Astrocyte (in vitro differentiated cells and primary cell): ENCODE results near the gene HS6ST3. TPM values are rescaled to one million over a fixed set of nuclear protein-coding genes. Genes with fewer than 3 reads are reported as not detected.

Experiments used
- DNase-seq: peaks from one replicate; pipeline ENCODE4 v3.0.0-alpha.2; 2010; ENCODE audit warnings: low read depth
- FAIRE-seq: peaks from 2 replicates; lab custom pipeline; 2011; peaks lifted over from hg19 to GRCh38; lab: Jason Lieb, UNC
- H2AFZ ChIP-seq: 2 replicates; pipeline ENCODE4 v1.6.0; 2012; ENCODE audit warnings: low read depth, low read length, inconsistent platforms
- H3K27ac ChIP-seq: 2 replicates; pipeline ENCODE4 v1.5.1; 2011; ENCODE audit warnings: low read depth, low read length, inconsistent platforms
- H3K27me3 ChIP-seq: 2 replicates; pipeline ENCODE4 v1.6.0; 2011; ENCODE audit warnings: low read length, inconsistent platforms; ENCODE audit not compliant: insufficient read depth
- H3K36me3 ChIP-seq: 2 replicates; pipeline ENCODE4 v1.5.1; 2011; ENCODE audit warnings: low read length, inconsistent platforms; ENCODE audit not compliant: insufficient read depth
- H3K4me1 ChIP-seq: 2 replicates; pipeline ENCODE4 v1.5.1; 2011; ENCODE audit warnings: low read length, inconsistent platforms; ENCODE audit not compliant: insufficient read depth
- H3K4me2 ChIP-seq: 2 replicates; pipeline ENCODE4 v1.6.0; 2012; ENCODE audit warnings: low read length, inconsistent platforms
- H3K4me3 ChIP-seq: 2 replicates; pipeline ENCODE4 v1.5.1; 2011; ENCODE audit warnings: low read depth, mild to moderate bottlenecking, low read length, inconsistent platforms; ENCODE audit not compliant: insufficient read depth
- H3K79me2 ChIP-seq: 2 replicates; pipeline ENCODE4 v1.6.0; 2012; ENCODE audit warnings: mild to moderate bottlenecking, low read length, inconsistent platforms; ENCODE audit not compliant: insufficient read depth
- H3K9ac ChIP-seq: 2 replicates; pipeline ENCODE4 v1.6.0; 2012; ENCODE audit warnings: mild to moderate bottlenecking, low read length, inconsistent platforms
- H3K9me3 ChIP-seq: 2 replicates; pipeline ENCODE4 v1.5.1; 2012; ENCODE audit warnings: low read depth, mild to moderate bottlenecking, low read length, inconsistent platforms; ENCODE audit not compliant: insufficient read depth
- H4K20me1 ChIP-seq: 2 replicates; pipeline ENCODE4 v1.6.0; 2012; ENCODE audit warnings: low read length, inconsistent platforms; ENCODE audit not compliant: insufficient read depth
- H3K27ac Mint-ChIP-seq: one replicate; pipeline ENCODE4 v1.8.0; 2021; ENCODE audit warnings: mild to moderate bottlenecking, mixed read lengths; ENCODE audit not compliant: unreplicated experiment
- H3K27me3 Mint-ChIP-seq: one replicate; pipeline ENCODE4 v1.8.0; 2021; ENCODE audit warnings: low read depth, mixed read lengths; ENCODE audit not compliant: unreplicated experiment
- H3K36me3 Mint-ChIP-seq: one replicate; pipeline ENCODE4 v1.8.0; 2021; ENCODE audit warnings: low read depth, mixed read lengths; ENCODE audit not compliant: unreplicated experiment
- H3K4me1 Mint-ChIP-seq: one replicate; pipeline ENCODE4 v1.8.0; 2021; ENCODE audit warnings: low read depth, mixed read lengths; ENCODE audit not compliant: unreplicated experiment
- H3K4me3 Mint-ChIP-seq: one replicate; pipeline ENCODE4 v1.8.0; 2021; ENCODE audit warnings: mild to moderate bottlenecking, moderate library complexity, mixed read lengths; ENCODE audit not compliant: unreplicated experiment
- H3K9me3 Mint-ChIP-seq: one replicate; pipeline ENCODE4 v1.8.0; 2021; ENCODE audit warnings: mild to moderate bottlenecking, mixed read lengths; ENCODE audit not compliant: unreplicated experiment
- EZH2 ChIP-seq: IDR thresholded peaks from 2 replicates; pipeline ENCODE4 v1.6.1; 2012; ENCODE audit warnings: mild to moderate bottlenecking, low read length, inconsistent platforms; ENCODE audit not compliant: insufficient read depth
- total RNA-seq: library from RNA; stranded (reverse); gene quantifications from 2 replicates; pipeline ENCODE4 v1.2.1, GENCODE V29; 2021
- TF ChIP-seq, protein P1 (sequence below): IDR thresholded peaks from 2 replicates; pipeline ENCODE4 v1.5.1; 2011; ENCODE audit warnings: low read depth, mild to moderate bottlenecking, inconsistent platforms, low read length, moderate library complexity; ENCODE audit not compliant: insufficient read depth

Gene HS6ST3
- total RNA-seq, 1 donor from 2014 or later = 0.07 TPM

DNA sequence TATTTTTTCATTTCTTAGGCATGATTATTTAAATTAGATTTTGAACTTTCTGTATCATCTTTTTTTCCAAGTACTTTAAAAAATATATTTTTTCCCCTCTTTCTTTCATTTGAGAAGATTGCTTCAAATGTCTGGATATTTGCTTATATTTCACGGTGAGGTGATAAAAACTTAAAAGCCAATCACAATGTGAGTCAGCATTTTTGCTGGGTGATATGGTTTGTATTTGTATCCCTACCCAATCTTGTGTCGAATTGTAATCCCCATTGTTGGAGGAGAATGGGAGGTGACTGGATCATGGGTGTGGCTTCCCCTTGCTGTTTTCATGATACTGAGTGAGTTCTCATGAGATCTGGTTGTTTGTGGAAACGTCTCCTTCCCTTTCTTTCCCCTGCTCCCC, 583.9 kb downstream of the HS6ST3 start:
- no peak overlapping the region for H3K4me3 Mint-ChIP-seq
- no peak overlapping the region for H3K4me2 ChIP-seq
- H3K27me3 Mint-ChIP-seq = no peaks in the 10 kb centered on the region
- TF ChIP-seq, protein P1, sequence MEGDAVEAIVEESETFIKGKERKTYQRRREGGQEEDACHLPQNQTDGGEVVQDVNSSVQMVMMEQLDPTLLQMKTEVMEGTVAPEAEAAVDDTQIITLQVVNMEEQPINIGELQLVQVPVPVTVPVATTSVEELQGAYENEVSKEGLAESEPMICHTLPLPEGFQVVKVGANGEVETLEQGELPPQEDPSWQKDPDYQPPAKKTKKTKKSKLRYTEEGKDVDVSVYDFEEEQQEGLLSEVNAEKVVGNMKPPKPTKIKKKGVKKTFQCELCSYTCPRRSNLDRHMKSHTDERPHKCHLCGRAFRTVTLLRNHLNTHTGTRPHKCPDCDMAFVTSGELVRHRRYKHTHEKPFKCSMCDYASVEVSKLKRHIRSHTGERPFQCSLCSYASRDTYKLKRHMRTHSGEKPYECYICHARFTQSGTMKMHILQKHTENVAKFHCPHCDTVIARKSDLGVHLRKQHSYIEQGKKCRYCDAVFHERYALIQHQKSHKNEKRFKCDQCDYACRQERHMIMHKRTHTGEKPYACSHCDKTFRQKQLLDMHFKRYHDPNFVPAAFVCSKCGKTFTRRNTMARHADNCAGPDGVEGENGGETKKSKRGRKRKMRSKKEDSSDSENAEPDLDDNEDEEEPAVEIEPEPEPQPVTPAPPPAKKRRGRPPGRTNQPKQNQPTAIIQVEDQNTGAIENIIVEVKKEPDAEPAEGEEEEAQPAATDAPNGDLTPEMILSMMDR = no peak
- TF ChIP-seq EZH2 = no peak
- peaks cover 6% of the 10 kb centered on the region for H3K9me3 Mint-ChIP-seq
- H3K36me3 Mint-ChIP-seq = no peaks in the 10 kb centered on the region
- no peaks in the 10 kb centered on the region for H3K4me1 ChIP-seq
- no peaks in the 10 kb centered on the region for H3K9me3 ChIP-seq
- H3K4me1 Mint-ChIP-seq = peaks cover 7% of the 10 kb centered on the region
- H3K79me2 ChIP-seq = no peaks in the 10 kb centered on the region
- no peaks in the 10 kb centered on the region for H3K27me3 ChIP-seq
- no peak overlapping the region for H3K9ac ChIP-seq
- no peak for DNase-seq
- no peak for FAIRE-seq
- no peak overlapping the region for H3K27ac Mint-ChIP-seq
- H4K20me1 ChIP-seq = no peaks in the 10 kb centered on the region
- H3K27ac ChIP-seq = no peak overlapping the region
- no peak overlapping the region for H2AFZ ChIP-seq
- H3K36me3 ChIP-seq = no peaks in the 10 kb centered on the region
- no peak overlapping the region for H3K4me3 ChIP-seq

DNA sequence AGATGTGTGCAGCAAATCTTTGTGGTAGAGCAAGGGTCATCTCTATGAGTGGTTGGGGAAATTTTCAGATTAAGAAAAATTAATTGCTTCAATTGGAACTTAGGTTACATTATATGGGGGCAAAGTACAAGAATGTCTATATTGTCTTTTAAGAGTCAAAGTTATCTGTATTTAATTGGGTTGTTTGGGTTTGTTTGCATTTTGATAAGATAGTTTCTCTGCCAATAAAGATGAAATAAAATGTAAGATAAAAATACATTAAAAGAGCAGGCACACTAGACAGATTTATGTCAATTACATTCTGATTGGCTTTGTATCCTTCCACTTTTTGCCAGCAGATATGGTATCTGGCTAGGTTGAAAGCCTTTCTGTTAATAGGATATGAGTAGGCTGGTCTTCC, 587.1 kb downstream of the HS6ST3 start:
- no peaks in the 10 kb centered on the region for H3K27me3 Mint-ChIP-seq
- FAIRE-seq = no peak
- TF ChIP-seq, protein P1 = no peak
- no peak for TF ChIP-seq EZH2

DNA sequence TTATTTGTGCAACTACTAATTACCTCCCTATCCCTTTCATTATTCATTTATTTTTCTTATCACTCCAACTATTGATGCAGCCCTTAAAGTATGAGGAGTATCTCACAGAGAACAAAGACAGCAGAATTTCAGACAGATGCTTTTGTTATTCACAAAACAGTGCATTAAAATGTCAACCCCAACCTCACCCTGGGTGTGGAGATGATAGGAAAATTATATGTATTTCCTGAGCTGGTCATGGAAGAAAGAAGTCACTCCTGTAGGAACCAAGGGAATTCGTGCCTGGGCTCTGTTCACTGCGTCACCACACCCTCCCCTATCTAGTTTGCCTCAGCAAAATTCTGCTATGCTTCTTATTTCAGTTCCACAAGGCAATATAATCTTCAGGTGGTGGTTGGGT, 588.9 kb downstream of the HS6ST3 start:
- Mint-ChIP-seq H3K4me1 (no peaks in the 10 kb centered on the region), H3K4me3 (no peak overlapping the region), H3K27ac (no peak overlapping the region), H3K36me3 (no peaks in the 10 kb centered on the region), H3K9me3 (peaks cover 4% of the 10 kb centered on the region), H3K27me3 (no peaks in the 10 kb centered on the region)
- Histone ChIP-seq H3K4me2 (no peak overlapping the region), H4K20me1 (no peaks in the 10 kb centered on the region), H3K9me3 (no peaks in the 10 kb centered on the region), H3K4me3 (no peak overlapping the region), H3K36me3 (no peaks in the 10 kb centered on the region), H3K4me1 (no peaks in the 10 kb centered on the region), H3K27ac (no peak overlapping the region), H3K9ac (no peak overlapping the region), H3K79me2 (no peaks in the 10 kb centered on the region), H2AFZ (no peak overlapping the region), H3K27me3 (no peaks in the 10 kb centered on the region)
- FAIRE-seq (no peak), DNase-seq (no peak)
- TF ChIP-seq EZH2 = no peak
- TF ChIP-seq, protein P1 = no peak

More for the DNA sequence above, 587.1 kb downstream of the HS6ST3 start:
- Mint-ChIP-seq H3K36me3 (no peaks in the 10 kb centered on the region), H3K4me1 (no peaks in the 10 kb centered on the region), H3K27ac (no peak overlapping the region), H3K4me3 (no peak overlapping the region), H3K9me3 (peaks cover 4% of the 10 kb centered on the region)
- H3K27me3 ChIP-seq = no peaks in the 10 kb centered on the region
- no peak for DNase-seq
- H2AFZ ChIP-seq = no peak overlapping the region
- H3K27ac ChIP-seq = no peak overlapping the region
- no peaks in the 10 kb centered on the region for H3K9me3 ChIP-seq
- H4K20me1 ChIP-seq = no peaks in the 10 kb centered on the region
- H3K79me2 ChIP-seq = no peaks in the 10 kb centered on the region
- H3K36me3 ChIP-seq = no peaks in the 10 kb centered on the region
- no peaks in the 10 kb centered on the region for H3K4me1 ChIP-seq
- H3K4me2 ChIP-seq = no peak overlapping the region
- H3K9ac ChIP-seq = no peak overlapping the region
- no peak overlapping the region for H3K4me3 ChIP-seq
